Measurements from ENCODE around the gene SMARCA5.

Gene SMARCA5

GRCh38 chr4:143558823-143559756 lies 45.6 kb downstream of the SMARCA5 start:
- peak; percentile 48 for TF ChIP-seq CTCF (IDR thresholded peaks at IDR 0.05; ENCODE audit: low read depth, low read length)
- DNase-seq (ENCODE audit: extremely low read depth, low read depth) = peak; percentile 10

- DNase-seq (ENCODE audit: extremely low read depth, low read depth) = no peak
- no peak; the same call in 1 of the 2 replicates for TF ChIP-seq CTCF (IDR thresholded peaks at IDR 0.05; ENCODE audit: low read depth, low read length)
Observed at GRCh38 chr4:143559757-143560147, 46.2 kb downstream of the SMARCA5 start.

- DNase-seq (ENCODE audit: extremely low read depth, low read depth) = no peak
- no peak for TF ChIP-seq CTCF (IDR thresholded peaks at IDR 0.05; ENCODE audit: low read depth, low read length)
Observed at GRCh38 chr4:143564472-143564871, 51.0 kb downstream of the SMARCA5 start.

GRCh38 chr4:143575331-143575730 lies 61.8 kb downstream of the SMARCA5 start:
- DNase-seq (ENCODE audit: extremely low read depth, low read depth) = no peak
- no peak for TF ChIP-seq CTCF (IDR thresholded peaks at IDR 0.05; ENCODE audit: low read depth, low read length)

- DNase-seq (ENCODE audit: extremely low read depth, low read depth) = no peak
- no peak for TF ChIP-seq CTCF (IDR thresholded peaks at IDR 0.05; ENCODE audit: low read depth, low read length)
Observed at GRCh38 chr4:143581331-143581946, 67.9 kb downstream of the SMARCA5 start.

- no peak for TF ChIP-seq CTCF (IDR thresholded peaks at IDR 0.05; ENCODE audit: low read depth, low read length)
- DNase-seq (ENCODE audit: extremely low read depth, low read depth) = no peak
Observed at GRCh38 chr4:143585548-143585947, 72.0 kb downstream of the SMARCA5 start.

- peak; percentile 2 for DNase-seq (ENCODE audit: extremely low read depth, low read depth)
- no peak for TF ChIP-seq CTCF (IDR thresholded peaks at IDR 0.05; ENCODE audit: low read depth, low read length)
Observed at GRCh38 chr4:143586080-143586479, 72.6 kb downstream of the SMARCA5 start.

Measured in AG09319 (cell line).